GM18868 (cell line): ENCODE measurements around the gene CYB5RL.
"Not testable (repeated sequence)": the region's sequence is repeated elsewhere in the genome, so short reads cannot be mapped to it uniquely, and the experiment has no call there.

ENCODE experiments used
- ATAC-seq: cut with Tn5 transposase; IDR thresholded peaks from one replicate; pipeline ENCODE4 v1.9.1; 2021; ENCODE audit warnings: mild to moderate bottlenecking, moderate library complexity; ENCODE audit not compliant: unreplicated experiment

Gene CYB5RL, protein sequence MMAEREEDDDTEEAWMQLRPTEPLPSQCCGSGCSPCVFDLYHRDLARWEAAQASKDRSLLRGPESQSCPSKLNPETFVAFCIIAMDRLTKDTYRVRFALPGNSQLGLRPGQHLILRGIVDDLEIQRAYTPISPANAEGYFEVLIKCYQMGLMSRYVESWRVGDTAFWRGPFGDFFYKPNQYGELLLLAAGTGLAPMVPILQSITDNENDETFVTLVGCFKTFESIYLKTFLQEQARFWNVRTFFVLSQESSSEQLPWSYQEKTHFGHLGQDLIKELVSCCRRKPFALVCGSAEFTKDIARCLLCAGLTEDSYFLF

DNA sequence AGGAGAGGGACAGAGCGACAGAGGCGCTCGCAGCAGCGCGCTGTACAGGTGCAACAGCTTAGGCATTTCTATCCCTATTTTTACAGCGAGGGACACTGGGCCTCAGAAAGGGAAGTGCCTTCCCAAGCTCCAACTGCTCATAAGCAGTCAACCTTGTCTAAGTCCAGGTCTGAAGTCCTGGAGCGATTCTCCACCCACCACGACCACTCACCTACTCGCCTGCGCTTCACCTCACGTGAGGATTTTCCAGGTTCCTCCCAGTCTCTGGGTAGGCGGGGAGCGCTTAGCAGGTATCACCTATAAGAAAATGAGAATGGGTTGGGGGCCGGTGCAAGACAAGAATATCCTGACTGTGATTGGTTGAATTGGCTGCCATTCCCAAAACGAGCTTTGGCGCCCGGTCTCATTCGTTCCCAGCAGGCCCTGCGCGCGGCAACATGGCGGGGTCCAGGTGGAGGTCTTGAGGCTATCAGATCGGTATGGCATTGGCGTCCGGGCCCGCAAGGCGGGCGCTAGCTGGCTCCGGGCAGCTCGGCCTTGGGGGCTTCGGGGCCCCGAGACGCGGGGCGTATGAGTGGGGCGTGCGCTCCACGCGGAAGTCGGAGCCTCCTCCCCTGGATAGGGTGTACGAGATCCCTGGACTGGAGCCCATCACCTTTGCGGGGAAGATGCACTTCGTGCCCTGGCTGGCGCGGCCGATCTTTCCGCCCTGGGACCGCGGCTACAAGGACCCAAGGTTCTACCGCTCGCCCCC, at the start of gene CYB5RL, which contains the start of gene MRPL37:
Gene CYB5RL, minus strand, starts transcription at position 266 of the 754 bp plus-strand sequence. CDS start 4,414 bp downstream, outside the sequence.
Gene MRPL37, plus strand, starts transcription at position 403 of the 754 bp plus-strand sequence. Its CDS starts 77 bp downstream, at position 480.
- peak; percentile 98 for ATAC-seq

DNA sequence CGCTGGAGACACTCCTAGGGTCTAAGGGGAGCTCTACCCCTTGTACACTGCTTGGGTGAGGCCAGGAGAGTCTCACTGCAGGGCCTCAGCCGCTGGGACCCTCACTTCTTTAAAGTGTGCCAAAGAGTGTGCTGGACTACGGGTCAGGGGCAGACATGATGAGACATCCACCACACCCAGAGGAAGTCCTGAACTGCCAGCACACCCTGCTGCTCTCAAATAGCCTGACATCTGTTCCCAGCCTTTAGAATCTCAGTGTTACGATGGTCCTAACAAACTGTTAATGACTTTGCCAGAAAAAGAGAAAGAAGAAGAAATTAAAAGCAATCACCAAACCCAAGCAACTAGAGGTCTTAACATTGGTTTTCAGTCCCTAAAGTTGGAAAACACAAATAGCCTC, 49.1 kb upstream of the CYB5RL start:
- ATAC-seq = no peak

- ATAC-seq = no peak
These were observed 48.2 kb upstream of the CYB5RL start for GRCh38 chr1:54247863-54248515.

DNA sequence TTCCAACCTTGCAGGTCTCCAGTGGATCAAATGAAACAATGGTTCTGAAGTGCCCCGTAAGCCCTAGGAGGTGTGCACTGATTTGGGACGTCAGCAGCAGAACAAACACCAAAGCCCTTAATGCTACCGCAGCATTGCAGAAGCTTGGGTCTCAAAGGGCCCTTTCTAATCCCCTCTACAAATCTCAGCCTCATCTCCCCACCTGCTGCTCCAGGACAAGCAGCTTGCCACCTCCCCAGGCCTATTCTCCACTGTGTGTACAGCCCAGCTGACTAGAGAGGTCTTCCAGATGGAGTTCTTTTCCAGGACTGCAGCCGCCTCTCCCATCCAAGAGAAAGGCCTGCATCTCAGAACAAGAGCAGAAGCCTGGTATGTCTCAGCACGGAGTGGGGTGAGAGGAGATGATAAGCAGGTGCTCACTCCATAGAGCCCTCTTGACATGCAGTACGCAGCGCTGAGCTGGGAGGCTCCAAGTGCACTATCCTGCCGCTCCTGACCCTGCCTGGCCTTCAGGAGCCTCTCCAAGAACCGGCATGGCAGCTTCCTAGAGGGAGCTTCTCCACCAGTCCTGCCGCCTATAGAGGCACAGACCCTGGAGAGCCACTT, 46.4 kb upstream of the CYB5RL start:
- ATAC-seq = no peak

DNA sequence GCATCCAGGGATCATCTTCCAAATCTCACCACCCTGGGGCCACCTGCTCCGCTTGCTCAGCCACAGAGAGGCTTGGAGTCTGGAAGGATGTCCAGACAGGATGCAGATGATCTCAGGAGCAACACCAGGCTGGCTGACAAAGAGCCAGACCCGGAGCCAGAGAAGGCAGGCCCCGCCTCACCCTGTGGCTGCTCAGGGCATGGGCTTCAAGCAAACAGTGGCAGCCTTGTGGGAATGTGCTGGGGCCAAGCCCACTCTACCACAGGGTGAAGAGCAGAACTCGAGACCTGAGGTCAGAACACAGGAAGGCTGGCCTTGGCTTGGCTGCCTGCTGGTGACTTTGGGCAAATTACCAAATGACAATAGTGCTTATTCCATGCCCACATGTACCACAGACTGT, 45.7 kb upstream of the CYB5RL start:
- ATAC-seq = no peak

DNA sequence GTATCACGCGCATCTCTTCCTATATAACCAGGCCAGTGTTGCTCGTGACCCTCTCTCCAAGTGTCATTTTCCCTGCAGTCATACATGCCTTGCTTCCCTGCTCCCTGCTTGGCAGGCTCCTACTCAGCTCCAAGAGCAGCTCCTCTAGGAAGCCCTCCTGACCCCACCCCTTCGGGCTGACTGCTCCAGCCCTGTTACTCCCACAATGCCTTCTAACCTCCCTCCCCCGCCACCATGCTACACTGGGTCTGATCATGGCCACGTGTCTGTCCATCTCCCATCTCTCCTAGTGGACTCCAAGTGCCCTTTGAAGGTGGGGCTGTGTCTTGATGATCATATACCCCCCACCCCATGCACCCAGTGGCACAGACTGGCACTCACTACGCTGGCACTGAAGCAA, 44.8 kb upstream of the CYB5RL start:
- ATAC-seq = no peak

DNA sequence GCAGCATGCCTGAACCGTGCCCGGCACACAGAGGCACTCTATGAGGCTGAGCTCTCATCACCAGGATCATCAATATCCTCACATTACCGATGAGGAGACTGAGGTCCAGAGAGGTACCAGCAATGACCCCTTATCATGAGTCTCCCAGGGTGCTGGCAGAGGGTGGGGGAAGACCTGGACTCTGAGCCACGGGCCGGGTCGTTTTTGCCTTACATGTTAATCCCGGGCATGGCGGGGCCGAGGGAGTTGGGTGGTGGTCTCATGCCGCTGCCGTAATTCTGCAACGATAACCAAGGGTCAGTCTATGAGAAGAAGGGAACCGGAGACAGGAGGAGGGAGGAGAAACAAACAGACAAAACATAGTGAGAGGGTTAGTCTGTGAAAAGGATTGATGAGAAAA, 43.2 kb upstream of the CYB5RL start:
- no peak for ATAC-seq

DNA sequence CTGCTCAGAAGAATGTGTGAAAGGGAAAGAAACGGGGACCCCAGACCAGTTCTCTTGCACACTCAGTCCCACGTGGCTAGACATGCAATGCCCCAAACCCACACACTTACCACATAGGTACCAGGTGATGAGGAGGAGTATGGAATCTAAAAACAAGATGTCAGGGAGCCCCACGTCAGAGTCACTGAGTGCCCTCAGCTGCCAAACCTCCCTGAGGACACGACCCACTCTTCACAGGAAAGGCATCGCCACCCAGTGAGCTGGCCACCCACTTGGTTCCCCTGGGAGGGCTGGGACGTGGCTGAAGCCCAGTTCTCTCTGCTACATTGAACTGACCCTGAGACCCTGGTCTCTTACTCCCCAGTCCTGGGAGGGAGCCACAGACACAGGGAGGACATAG, 41.5 kb upstream of the CYB5RL start:
- no peak for ATAC-seq

DNA sequence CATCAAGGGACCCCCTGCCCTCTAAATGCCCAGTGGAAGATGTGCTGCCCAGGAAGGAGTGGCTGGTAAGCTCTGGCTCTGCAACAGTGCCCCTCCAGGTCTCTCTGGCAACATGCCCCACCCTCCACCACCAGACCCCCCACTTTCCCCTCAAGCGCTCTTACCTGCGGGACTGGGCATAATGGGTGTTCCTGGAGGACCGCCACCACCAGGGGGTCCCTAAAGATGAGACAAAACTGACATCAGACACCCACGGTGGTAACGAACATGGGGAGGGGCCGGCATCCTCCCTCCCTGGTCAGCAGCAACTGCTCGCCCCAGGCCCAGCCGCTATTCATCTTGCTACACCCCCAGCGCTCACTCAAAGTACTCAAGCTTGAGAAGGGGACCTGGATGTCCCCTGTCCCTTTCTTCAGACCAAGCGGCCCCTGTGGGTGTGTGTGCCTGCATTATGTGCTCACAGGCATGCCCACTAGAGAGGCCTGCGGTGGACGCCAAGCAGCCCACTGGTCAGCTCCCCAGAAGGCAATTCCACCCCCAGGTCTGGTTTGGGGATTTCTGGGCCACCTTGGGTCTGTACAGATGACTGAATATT, 41.0 kb upstream of the CYB5RL start:
- no peak for ATAC-seq

GRCh38 chr1:54239631-54240031, 39.8 kb upstream of the CYB5RL start:
- ATAC-seq = no peak

DNA sequence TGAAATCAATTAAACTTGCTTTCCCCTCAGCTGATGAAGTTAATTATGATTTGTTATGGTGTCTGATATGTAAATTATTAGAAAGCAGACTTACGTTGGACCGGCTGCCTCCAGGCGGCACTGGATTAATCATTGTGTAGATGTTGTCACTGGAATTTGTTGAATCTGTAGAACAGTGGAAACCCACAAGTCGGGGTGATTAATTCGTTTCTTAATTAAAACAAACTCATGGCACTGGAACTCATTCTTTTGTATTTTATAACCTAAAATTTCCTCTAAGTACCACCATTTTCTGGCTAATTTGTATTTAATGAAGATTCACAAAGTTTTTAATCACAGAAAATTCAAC, 39.2 kb upstream of the CYB5RL start:
- ATAC-seq = no peak

- ATAC-seq = no peak
These were observed 38.7 kb upstream of the CYB5RL start for GRCh38 chr1:54238353-54239034.

DNA sequence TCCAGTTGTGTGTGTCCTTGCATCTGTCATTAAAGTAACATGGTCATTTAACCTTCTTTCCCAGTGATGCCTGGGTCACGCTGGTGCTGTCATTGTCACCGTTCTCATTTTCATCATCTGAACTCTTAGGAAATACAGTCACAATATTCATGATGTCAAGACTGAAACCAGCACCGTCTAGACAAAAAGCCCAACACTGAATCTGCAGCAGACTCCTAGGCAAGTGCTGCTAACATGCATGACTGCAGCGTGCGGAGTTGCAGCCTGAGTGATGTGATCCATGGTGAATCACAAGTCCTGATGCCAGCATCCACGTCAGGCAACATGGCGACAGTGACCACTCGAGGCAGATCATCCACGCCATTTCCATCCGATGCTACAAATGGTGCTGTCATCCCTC, 37.8 kb upstream of the CYB5RL start:
- no peak for ATAC-seq

DNA sequence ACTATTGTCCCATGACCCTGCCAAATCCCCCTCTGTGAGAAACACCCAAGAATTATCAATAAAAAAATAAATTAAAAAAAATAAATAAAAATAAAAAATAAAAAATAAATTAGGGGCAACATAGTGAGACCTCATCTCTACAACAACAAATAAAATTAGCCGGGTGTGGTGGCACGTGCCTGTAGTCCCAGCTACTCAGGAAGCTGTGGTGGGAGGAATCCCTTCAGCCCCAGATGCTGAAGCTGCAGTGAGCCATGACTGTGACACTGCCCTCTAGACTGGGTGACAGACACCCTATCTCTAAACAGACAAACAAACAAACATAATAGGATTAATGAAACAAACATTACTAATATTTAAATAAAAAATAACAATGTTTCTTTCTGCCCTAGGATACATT, 34.5 kb upstream of the CYB5RL start:
- no peak for ATAC-seq

- ATAC-seq = not testable (repeated sequence)
These were observed 33.4 kb upstream of the CYB5RL start for GRCh38 chr1:54233196-54233595.

GRCh38 chr1:54230507-54231339, 30.9 kb upstream of the CYB5RL start:
- no peak for ATAC-seq

DNA sequence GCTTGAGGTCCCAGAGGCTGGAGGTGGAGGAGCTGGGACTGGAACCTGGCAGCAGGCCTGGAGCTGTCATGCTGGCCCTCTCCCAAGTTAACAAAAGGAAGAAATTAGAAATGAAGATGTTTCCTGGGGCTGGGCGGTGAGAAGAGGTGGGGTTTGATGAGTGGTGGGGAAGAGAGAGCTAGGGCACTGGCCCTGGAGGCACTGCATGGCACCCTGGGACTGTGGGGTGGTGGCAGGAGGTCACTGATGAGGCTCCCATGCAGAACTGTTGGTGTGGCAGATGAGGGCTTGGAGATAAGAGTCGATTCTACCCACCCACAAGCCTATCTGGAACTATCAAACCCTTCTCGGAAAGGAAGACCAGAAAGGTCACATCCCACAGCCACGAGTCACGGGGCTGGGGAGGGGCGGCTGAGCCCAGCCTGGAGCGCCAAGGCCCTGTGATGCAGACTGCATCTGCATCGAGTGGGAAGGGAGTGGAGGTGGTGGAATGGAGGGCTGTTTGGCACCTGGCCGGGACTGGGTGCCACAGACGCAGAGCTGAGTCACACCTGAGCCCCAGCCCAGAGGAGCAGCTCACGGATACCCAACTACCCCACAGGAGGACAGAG, 29.6 kb upstream of the CYB5RL start:
- ATAC-seq = no peak

GRCh38 chr1:54228638-54229079, 28.8 kb upstream of the CYB5RL start:
- ATAC-seq = no peak

DNA sequence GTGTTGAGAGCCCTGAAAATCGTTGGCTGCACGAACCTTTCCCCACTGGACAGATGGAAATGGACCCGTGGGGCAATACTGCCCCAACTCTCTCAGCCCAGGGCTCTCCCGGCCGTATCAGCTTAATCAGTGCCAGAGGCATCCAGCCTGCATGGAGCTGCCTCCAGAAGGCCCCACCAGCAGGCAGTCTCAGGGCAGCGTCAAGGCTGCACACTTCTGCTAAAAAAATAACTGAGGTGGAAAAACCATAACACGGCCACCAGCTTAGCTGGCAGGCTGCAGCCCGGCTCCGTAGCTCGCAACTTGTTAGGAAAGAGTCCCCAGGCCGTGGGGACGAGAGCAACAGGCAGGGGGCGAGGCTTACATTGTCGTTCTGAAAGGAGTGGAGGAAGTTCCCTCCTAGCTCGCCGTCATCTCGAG, 28.1 kb upstream of the CYB5RL start:
- no peak for ATAC-seq
